Uterus (tissue), 4 donors: ENCODE data around the gene EIF4EBP3. TPM values are rescaled to one million over a fixed set of nuclear protein-coding genes. Genes with fewer than 3 reads are reported as not detected.

Source experiments
- DNase-seq, 2 donors: peaks; one replicate each; pipeline ENCODE4 v3.0.0-alpha.2; 2019 to 2020
- H3K27ac ChIP-seq, 2 donors: fragments of 200-600 bp; sonication (generic); 1 replicate in 1 of 2; 2 replicates in 1 of 2; pipeline ENCODE4 v1.5.1; 2016 to 2018
- H3K27me3 ChIP-seq, 2 donors: fragments of 200-600 bp; sonication (generic); one replicate each; pipeline ENCODE4 v1.5.1; 2018 to 2019; ENCODE audit warnings: control low read depth in 1 of 2
- H3K36me3 ChIP-seq, 2 donors: fragments of 200-600 bp; sonication (generic); one replicate each; pipeline ENCODE4 v1.5.1; 2019; ENCODE audit warnings: control low read depth in 1 of 2
- H3K4me1 ChIP-seq, 2 donors: fragments of 200-600 bp; sonication (generic); one replicate each; pipeline ENCODE4 v1.5.1; 2018 to 2019; ENCODE audit warnings: control low read depth in 1 of 2
- H3K4me3 ChIP-seq, 2 donors: fragments of 200-600 bp; sonication (generic); 1 replicate in 1 of 2; 2 replicates in 1 of 2; pipeline ENCODE4 v1.5.1; 2018 to 2019; ENCODE audit warnings: mild to moderate bottlenecking in 1 of 2
- H3K9me3 ChIP-seq, 2 donors: fragments of 200-600 bp; sonication (generic); one replicate each; pipeline ENCODE4 v1.5.1; 2019; ENCODE audit warnings: control low read depth in 1 of 2
- POLR2A ChIP-seq, 2 donors: fragments of 450-650 bp; IDR thresholded peaks; one replicate each; pipeline ENCODE4 v1.6.1; 2016; ENCODE audit warnings: antibody characterized with exemption in 2 of 2, mild to moderate bottlenecking in 1 of 2, moderate library complexity in 1 of 2
- intact Hi-C: fragments of 100-400 bp; cut with DNase I; formaldehyde crosslinking; loops from one replicate; pipeline ENCODE4 v1.15.1; 2023; ENCODE audit warnings: low total_unique reads
- total RNA-seq, 4 donors: library from RNA; depleted of rRNA in 3 of 4; stranded (reverse); fragments of >200 nt in 3 of 4; gene quantifications; one replicate each; pipeline versions ENCODE4 v1.1.0 to v1.2.4, GENCODE V29; 2014 to 2023
- TF ChIP-seq, protein P1 (sequence below), 4 experiments: fragments of 200-600 bp in 2 of 4; fragments of 450-650 bp in 2 of 4; sonication (generic) in 2 of 4; IDR thresholded peaks; one replicate each; pipeline ENCODE4 v1.5.1; 2016 to 2019; ENCODE audit warnings: antibody characterized with exemption in 4 of 4, mild to moderate bottlenecking in 2 of 4, moderate library complexity in 1 of 4
- donor health status: DM: yes; HTN: yes; CAD: no.

Gene EIF4EBP3
- total RNA-seq, 4 donors from 2014 or later = 7.8 TPM; not detected in 3

DNA sequence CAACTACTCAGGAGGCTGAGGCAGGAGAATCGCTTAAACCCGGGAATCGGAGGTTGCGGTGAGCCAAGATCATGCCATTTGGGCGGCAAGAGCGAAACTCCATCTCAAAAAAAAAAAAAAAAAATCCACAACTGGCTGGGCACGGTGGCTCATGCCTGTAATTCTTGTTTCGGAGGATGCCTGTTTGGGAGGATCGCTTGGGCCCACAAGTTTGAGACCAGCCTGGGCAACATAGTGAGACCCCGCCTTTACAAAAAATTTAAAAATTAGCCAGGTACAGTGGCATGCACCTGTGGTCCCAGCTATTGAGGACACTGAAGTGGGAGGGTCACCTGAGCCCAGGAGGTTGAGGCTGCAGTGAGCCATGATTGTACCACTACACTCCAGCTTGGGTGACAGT, 1.9 kb upstream of the EIF4EBP3 start:
- Histone ChIP-seq H3K27ac (no peak overlapping the region), H3K27me3 (no peaks in the 10 kb centered on the region), H3K9me3 (no peaks in the 10 kb centered on the region), H3K36me3 (no peaks in the 10 kb centered on the region), H3K4me3 (no peak overlapping the region), H3K4me1 (peaks cover 10 to 14% of the 10 kb centered on the region in 2 donors)
- DNase-seq = no peak
- no peak for TF ChIP-seq POLR2A (IDR thresholded peaks at IDR 0.05)
- TF ChIP-seq, protein P1, sequence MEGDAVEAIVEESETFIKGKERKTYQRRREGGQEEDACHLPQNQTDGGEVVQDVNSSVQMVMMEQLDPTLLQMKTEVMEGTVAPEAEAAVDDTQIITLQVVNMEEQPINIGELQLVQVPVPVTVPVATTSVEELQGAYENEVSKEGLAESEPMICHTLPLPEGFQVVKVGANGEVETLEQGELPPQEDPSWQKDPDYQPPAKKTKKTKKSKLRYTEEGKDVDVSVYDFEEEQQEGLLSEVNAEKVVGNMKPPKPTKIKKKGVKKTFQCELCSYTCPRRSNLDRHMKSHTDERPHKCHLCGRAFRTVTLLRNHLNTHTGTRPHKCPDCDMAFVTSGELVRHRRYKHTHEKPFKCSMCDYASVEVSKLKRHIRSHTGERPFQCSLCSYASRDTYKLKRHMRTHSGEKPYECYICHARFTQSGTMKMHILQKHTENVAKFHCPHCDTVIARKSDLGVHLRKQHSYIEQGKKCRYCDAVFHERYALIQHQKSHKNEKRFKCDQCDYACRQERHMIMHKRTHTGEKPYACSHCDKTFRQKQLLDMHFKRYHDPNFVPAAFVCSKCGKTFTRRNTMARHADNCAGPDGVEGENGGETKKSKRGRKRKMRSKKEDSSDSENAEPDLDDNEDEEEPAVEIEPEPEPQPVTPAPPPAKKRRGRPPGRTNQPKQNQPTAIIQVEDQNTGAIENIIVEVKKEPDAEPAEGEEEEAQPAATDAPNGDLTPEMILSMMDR (IDR thresholded peaks at IDR 0.05) = no peak
- intact Hi-C loops = no loop called here

GRCh38 chr5:140546851-140547507, 483 bp upstream of the EIF4EBP3 start:
- DNase-seq = no peak
- Histone ChIP-seq H3K27ac (peak overlapping the region; percentile 92 to 93), H3K9me3 (no peaks in the 10 kb centered on the region), H3K4me1 (peaks cover 10 to 14% of the 10 kb centered on the region in 2 donors), H3K4me3 (peak overlapping the region; percentile 43 to 58), H3K36me3 (no peaks in the 10 kb centered on the region), H3K27me3 (no peaks in the 10 kb centered on the region)
- intact Hi-C loops = no loop called here
- TF ChIP-seq POLR2A (IDR thresholded peaks at IDR 0.05) = no peak
- TF ChIP-seq, protein P1 (IDR thresholded peaks at IDR 0.05) = no peak

- peaks cover 10 to 14% of the 10 kb centered on the region in 2 donors for H3K4me1 ChIP-seq
- intact Hi-C loops = no loop called here
- H3K9me3 ChIP-seq = no peaks in the 10 kb centered on the region
- H3K36me3 ChIP-seq = no peaks in the 10 kb centered on the region
- H3K27ac ChIP-seq = peak overlapping the region; percentile 92 to 93
- H3K27me3 ChIP-seq = no peaks in the 10 kb centered on the region
- no peak for TF ChIP-seq POLR2A (IDR thresholded peaks at IDR 0.05)
- TF ChIP-seq, protein P1 (IDR thresholded peaks at IDR 0.05) = no peak
- H3K4me3 ChIP-seq = peak overlapping the region; percentile 43 to 58
- no peak for DNase-seq
Measured at GRCh38 chr5:140548300-140548688, 832 bp downstream of the EIF4EBP3 start.

DNA sequence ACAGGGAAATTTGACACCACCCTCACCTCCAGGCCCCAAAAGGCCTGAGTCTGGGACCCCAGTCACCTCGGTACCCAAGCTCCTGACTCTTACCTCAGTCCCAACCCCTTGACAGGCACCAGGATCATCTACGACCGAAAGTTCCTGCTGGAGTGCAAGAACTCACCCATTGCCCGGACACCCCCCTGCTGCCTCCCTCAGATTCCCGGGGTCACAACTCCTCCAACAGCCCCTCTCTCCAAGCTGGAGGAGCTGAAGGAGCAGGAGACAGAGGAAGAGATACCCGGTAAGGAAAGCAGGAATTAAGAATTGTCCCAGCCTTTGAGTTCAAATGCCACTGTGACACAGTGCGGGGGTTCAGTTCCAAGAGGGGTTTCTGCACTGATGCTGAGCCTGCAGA, 1.3 kb downstream of the EIF4EBP3 start:
- Histone ChIP-seq H3K27ac (peak overlapping the region; percentile 92 to 93), H3K4me3 (no peak overlapping the region), H3K9me3 (no peaks in the 10 kb centered on the region), H3K36me3 (no peaks in the 10 kb centered on the region), H3K27me3 (no peaks in the 10 kb centered on the region), H3K4me1 (peaks cover 10 to 14% of the 10 kb centered on the region in 2 donors)
- no peak for DNase-seq
- intact Hi-C loops = no loop called here
- no peak for TF ChIP-seq POLR2A (IDR thresholded peaks at IDR 0.05)

GRCh38 chr5:140549237-140550144, 2.0 kb downstream of the EIF4EBP3 start:
- Histone ChIP-seq H3K4me3 (no peak overlapping the region), H3K4me1 (peaks cover 10 to 14% of the 10 kb centered on the region in 2 donors), H3K36me3 (no peaks in the 10 kb centered on the region), H3K9me3 (no peaks in the 10 kb centered on the region), H3K27me3 (no peaks in the 10 kb centered on the region), H3K27ac (peak overlapping the region; percentile 92 to 93)
- TF ChIP-seq, protein P1 (IDR thresholded peaks at IDR 0.05) = no peak
- no peak for TF ChIP-seq POLR2A (IDR thresholded peaks at IDR 0.05)
- intact Hi-C loops = no loop called here
- peak in 1 of 2 donors; percentile 49 for DNase-seq
